GM18505 (cell line): ENCODE data around the gene PLVAP.

Experiments
- ATAC-seq: cut with Tn5 transposase; IDR thresholded peaks from one replicate; pipeline ENCODE4 v1.9.1; 2021; ENCODE audit not compliant: unreplicated experiment
- POLR2A ChIP-seq: IDR thresholded peaks from 4 replicates; pipeline ENCODE4 v1.6.1; 2011; ENCODE audit warnings: borderline replicate concordance; ENCODE audit not compliant: insufficient read depth, insufficient read length; ENCODE audit errors: extremely low read depth

PLVAP gene

DNA sequence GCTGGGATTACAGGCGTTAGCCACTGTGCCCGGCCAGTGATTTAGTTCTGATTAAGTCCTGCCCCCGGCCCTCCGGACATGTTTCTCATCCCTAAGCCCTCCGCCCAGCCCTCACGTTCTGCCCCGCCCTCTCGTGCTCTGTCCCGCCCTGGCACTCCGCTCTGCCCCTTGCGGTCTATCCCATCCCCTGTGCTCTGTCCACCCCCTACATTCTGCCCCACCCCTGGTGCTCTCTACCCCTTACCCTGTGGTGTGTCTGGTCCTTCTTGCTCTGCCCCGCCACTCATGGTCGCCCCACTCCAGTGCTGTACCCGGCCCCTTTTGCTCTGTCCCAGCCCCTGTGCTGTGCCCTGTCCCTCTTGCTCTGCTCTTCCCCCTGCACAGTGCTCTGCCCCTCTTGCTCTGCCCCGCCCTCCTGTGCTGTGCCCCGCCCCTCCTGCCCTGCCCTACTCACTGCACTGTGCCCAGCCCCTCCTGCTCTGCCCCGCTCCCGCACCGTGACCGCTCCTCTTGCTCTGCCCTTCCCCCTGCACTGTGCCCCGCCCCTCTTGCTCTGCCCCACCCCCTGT, 36.8 kb downstream of the PLVAP start:
- no peak for ATAC-seq
- TF ChIP-seq POLR2A = no peak

DNA sequence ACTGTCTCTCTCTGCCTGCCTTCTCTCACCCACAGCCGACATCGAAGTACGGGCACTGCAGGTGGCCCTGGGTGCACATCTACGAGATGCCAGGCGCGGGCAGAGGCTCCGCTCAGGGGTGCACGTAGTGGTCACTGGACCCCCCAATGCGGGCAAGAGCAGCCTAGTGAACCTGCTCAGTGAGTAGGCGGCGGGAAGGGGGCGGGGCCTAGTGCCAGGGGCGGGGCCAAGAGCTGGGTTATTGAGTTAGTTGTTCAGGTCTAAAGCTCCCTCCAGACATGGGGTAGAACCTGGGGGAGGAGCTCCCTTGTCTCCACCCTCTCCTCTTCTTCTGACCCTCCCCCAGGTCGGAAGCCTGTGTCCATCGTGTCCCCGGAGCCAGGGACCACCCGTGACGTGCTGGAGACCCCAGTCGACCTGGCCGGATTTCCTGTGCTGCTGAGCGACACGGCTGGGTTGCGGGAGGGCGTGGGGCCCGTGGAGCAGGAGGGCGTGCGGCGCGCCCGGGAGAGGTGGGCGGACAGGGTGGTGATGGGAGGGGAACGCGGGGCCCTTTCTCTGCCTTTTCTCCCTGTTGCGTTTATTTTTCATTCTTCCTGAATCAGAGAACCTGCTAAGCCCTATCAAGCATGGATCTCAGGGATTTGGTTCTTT, 37.9 kb downstream of the PLVAP start:
- no peak for TF ChIP-seq POLR2A
- no peak for ATAC-seq

DNA sequence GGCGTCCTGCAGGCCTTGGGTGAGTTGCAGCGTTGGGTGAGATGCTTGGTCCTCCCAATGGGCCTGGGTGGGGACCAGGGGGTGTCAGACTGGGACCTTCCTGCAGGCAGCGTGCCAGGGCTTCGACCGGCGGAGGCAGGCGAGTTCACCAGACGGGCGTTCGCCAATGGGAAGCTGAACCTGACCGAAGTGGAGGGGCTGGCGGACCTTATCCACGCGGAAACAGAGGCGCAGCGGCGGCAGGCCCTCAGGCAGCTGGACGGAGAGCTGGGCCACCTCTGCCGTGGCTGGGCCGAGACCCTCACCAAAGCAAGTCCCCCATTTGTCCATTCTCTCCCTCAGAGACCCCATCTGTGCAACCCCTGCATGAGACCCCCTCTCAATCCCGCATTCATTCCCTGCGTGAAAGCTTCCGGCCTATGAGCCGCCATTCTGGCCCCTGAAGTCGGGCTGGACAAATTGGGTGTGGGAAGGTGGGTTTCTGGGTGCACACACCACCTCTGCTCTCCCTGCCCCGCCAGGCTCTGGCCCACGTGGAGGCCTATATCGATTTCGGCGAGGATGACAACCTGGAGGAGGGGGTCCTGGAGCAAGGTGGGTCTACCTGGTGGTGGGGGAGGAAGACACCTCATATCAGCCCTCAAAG, 38.6 kb downstream of the PLVAP start:
- TF ChIP-seq POLR2A = no peak
- ATAC-seq = no peak

DNA sequence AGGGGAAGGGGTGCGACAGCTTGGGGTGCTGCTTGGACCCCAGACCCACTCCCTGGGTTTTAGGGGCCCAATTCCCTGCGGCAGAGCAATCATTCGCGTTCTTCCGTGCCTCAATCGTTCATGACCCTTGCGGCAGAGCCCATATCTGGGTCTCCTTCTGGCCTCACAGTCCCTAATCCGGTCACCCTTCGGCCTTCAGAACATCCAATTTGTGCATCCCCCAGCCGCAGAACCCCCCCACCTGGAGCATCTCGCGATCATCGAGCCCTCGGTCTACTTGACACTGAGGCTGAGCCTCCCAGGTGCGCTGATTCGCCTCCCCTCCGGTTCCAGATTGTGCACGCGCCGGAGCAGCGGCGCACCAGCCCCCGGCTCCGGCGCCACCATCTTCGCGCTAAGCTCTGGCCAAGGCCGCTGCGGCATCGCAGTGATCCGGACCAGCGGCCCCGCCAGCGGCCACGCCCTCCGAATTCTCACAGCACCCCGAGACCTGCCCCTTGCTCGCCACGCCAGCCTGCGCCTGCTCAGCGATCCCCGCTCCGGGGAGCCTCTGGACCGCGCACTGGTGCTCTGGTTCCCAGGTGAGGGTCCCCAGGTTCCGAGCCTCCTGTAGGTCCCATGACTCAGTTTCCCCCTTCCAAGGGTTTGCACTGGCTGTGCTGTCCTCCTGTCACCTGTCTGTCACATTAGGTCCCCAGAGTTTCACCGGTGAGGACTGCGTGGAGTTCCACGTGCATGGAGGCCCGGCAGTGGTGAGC, 39.3 kb downstream of the PLVAP start:
- no peak for ATAC-seq
- TF ChIP-seq POLR2A = no peak

DNA sequence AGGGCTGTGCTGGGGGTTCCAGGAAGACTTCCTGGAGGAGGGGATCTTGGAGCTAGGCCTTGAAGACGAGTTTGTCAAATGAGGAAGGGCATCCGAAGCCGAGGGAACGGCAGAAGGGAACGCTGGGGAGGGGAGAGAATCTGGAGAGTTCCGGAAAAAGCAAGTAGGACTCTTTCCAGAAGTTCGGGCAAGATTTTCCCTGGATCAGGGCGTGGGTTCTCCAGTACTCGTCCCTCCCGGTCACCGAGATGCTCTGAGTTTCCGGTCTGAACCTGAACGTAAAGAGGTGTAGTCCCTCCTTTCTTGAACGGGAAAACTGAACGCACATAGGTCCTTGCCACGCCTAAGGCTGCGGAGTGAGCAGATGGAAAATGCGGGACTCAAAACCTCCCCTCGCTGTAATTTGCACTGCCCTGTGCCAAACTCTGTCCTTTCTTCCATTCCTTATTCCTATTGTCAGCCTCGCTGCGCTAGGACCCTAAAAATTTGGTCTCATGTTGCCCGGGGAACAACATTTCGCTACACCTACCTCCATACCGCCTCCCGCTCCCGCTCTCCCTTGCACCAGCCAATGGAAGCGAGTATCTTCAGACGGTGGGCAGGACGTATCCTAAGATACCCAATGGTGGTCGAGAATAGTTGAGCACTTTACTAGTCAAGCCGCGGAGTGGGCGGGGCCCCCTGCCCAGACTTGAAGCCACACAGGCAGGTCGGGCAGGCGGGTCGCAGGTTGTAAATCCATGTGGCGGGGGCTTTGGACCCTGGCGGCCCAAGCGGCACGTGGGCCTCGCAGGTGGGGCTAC, 40.1 kb downstream of the PLVAP start, which contains the start of gene GTPBP3:
GTPBP3 (plus strand) TSS at position 682 of the 803 bp plus-strand sequence; CDS start at position 741, 59 bp downstream.
- ATAC-seq = peak; percentile 69
- peak; percentile 69 for TF ChIP-seq POLR2A

DNA sequence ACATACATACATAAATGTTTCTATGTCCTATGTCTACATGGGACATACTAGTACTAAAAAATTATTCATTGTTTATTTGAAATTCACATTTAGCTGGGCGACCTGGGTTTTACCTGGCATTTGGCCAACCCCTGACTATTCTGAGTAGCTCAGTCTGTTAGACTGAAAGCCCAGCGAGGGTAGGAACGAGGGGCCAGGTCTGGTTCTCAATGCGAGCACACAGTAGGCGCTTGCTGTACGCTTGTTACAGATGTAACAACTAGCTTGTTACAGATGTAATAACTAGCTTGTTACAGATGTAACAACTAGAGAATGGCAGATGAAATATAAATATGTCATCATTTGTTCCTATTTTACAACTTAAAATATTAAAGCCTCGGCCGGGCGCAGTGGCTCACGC, 41.6 kb downstream of the PLVAP start:
- TF ChIP-seq POLR2A = no peak
- no peak for ATAC-seq

DNA sequence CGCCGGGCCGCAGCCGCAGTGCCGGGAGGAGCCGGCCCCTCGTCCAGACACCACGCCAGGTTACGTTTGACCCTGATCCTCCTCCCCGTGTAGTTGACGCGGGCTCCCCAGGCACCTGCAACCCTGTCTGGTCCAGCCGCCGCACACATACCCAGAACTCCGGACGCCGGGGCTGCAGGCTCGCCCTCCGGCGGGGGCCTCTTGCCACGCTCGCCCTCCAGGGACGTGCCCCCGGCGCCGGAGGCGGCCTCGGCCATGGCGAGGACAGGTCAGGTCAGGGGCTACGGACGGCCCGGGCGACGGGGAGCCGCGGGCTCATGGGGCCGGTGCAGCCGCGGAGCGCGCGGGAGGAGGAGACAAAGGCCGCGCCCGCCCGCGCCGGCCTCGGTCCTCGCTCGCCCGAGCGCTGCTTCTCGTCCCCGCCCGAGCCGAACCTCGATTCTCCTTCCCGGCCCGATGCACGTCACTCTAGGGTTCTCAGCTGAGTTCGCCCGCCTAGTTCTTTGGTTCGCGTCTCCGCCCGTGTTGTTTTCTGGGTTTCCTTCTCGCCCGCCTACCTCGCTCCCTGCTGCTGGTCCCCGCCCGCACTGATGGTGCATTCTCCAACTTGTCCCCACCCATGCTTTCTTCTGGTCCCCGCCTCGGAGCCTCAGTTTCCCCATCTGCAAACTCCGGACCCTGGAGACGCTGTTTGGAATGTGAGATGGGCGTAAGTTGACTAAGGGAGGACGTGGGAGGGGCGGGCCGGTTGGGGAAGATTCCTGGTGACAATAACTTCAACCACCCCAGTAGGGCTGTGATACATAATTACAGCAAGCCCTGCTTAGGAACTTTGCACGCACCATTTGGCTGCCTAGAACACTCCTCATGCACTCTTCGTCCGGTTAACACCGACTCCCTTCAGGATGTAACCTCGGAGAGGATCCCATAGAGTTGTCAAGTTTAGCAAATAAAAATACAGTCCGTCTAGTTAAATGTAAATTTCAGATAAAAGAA, 42.4 kb downstream of the PLVAP start, which contains the start of gene ANO8:
ANO8 (minus strand) TSS at position 442 of the 996 bp plus-strand sequence; CDS start at position 257, 185 bp downstream.
- peak; percentile 52 for ATAC-seq
- peak; percentile 23 for TF ChIP-seq POLR2A

DNA sequence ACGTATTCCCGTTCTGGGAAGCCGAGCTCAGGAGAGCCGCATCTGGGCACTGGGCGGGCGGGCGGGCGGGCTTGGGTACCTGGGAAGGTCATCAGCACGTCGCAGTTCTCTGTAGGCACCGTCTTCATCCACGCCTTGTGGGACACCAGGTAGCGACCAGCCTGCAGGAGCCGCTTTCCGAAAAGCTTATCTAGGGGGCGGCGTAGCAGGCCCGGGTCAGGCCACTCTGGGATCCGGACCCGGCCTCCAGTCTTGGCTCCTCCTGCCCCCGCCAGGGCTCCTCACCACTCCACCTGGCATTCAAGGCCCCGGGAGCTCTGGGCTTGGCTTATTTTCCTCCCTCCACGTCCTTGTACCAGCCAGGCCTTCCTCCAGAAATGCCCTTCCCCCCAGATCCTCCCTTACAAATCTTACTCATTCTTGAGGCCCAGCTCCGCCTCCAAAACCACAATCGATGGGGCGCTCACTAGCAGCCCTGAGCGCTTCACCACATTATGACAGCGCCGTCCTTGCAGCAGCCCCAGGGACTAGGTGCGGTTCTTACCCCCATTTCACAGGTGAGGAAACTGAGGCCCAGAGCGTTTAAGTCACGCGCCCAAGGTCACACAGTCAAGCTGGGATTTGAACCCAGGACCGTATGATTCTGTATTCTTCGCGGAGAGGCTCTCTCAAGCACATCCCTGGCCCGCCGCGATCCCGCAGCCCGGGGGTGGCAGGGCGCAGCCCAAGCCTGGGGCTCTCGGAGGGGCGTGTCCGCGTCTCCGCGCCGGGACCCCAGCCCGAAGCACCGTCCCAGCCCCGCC, 43.3 kb downstream of the PLVAP start:
- no peak for ATAC-seq
- no peak for TF ChIP-seq POLR2A

DNA sequence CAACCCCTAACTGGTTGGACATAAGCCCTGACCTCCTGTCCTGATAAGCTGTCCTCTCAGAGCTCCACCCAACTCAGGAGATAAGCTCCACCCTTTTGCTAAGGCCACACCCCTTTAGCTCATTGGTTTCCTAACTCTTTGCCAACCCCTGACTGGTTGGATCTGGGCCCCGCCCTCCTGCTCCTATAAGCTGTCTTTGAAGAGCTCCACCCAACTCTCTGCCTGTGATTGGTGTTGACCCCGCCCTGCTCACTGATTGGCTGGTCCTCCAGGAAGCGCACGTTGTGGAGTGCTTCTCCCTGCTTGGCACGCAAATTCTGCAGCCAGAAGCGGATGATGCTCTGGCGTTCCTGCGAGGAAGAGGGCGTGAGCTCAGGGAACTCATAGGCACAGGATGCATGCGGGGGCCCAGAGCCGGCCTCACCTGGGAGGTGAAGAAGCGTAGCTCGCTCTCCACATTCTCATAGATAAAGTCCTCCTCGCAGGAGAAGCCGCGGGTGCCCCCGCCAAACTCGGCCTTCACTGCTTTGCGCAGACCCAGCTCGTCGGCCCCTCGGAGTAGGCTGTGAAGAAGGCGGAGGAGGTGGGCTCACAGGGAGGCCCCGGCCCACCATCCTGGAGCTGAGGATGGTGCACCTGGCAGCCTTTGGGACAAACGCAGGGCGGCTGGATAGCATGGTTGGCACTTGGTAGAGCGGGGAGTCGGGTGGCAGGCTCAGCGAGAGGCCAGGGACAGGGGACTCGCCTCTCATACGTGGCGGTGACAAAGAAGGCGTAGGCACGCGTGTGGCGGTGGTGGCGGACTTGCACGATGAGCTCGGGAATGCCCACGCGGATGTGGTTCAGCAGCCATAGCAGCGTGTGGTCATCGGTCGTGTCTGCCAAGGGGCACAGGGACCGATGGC, 44.2 kb downstream of the PLVAP start:
- no peak for ATAC-seq

DNA sequence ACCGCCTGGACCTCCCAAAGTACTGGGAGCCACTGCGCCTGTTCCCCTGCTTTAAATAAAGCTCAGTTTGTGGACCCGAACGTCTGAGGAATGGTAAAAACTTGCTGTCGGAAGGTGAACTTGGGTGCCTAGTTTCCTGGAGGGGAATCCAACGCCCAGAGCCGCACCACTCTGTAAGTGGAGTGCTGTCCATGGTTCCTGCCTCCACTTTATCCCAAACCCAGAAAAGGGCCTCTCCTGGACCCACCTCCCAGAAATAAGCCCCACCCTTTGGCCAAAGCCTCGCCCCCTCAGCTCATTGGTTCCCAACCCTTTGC, 44.8 kb downstream of the PLVAP start:
- no peak for TF ChIP-seq POLR2A
- ATAC-seq = no peak

More for the DNA sequence above, 44.2 kb downstream of the PLVAP start:
- TF ChIP-seq POLR2A = no peak

DNA sequence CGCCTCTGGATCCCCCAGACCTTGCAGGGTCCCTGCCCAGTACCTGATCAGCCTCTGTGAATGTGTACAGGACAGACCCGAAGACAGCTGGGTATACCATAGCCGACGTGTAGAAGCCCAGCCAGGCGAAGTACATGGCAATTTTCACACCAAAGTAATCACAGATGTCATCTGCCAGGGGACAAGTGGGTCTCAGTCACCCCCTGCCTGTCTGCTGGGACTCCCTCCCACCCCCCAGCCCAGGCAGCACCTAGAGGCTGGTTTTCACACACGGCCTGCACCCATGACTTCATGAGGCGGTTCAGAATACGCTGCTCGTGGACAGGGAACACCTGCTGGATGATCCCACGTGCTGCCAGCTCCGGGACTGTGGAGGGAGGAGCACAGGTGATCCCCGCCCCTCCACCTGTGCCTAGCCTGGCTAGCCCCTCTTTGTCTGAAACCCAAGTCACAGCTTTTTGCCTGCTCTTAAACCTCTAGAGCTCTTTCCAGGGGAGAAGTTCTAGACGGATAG, 46.0 kb downstream of the PLVAP start:
- ATAC-seq = no peak
- TF ChIP-seq POLR2A = no peak
